Natural killer cell (primary cell): ENCODE results near the gene BTBD3. TPM values are rescaled to one million over a fixed set of nuclear protein-coding genes. Genes with fewer than 3 reads are reported as not detected.

Experiments
- ATAC-seq, 3 donors: fragments of 150-1000 bp in 2 of 3; fragments of 200-7000 bp in 1 of 3; cut with Tn5 transposase; 1 replicate in 1 of 3; 2 replicates in 2 of 3; pipeline ENCODE4 v1.10.0; 2021; ENCODE audit warnings: mild to moderate bottlenecking in 2 of 3, moderate library complexity in 2 of 3
- DNase-seq, 2 donors: peaks; one replicate each; pipeline versions ENCODE4 v3.0.0 to v3.0.0-alpha.2; 2013 to 2021; ENCODE audit warnings: mixed read lengths in 1 of 2
- H3K27ac ChIP-seq: one replicate; pipeline ENCODE4 v1.5.1; 2013; ENCODE audit warnings: mild to moderate bottlenecking, low read length
- H3K27me3 ChIP-seq: one replicate; pipeline ENCODE4 v1.6.1; 2013; ENCODE audit warnings: low read length; ENCODE audit not compliant: control insufficient read depth, insufficient read depth
- H3K36me3 ChIP-seq: one replicate; pipeline ENCODE4 v1.6.1; 2013; ENCODE audit warnings: low read length; ENCODE audit not compliant: control insufficient read depth, insufficient read depth
- H3K4me1 ChIP-seq: one replicate; pipeline ENCODE4 v1.6.1; 2013; ENCODE audit warnings: low read length; ENCODE audit not compliant: control insufficient read depth, insufficient read depth
- H3K4me3 ChIP-seq: one replicate; pipeline ENCODE4 v1.5.1; 2013; ENCODE audit warnings: low read length
- H3K9me3 ChIP-seq: one replicate; pipeline ENCODE4 v1.6.1; 2013; ENCODE audit warnings: low read length; ENCODE audit not compliant: control insufficient read depth, insufficient read depth
- H3K27ac Mint-ChIP-seq, 2 donors: one replicate each; pipeline ENCODE4 v1.8.0; 2022; ENCODE audit warnings: mild to moderate bottlenecking in 2 of 2, mixed read lengths in 2 of 2, moderate library complexity in 1 of 2
- H3K27me3 Mint-ChIP-seq, 2 donors: one replicate each; pipeline ENCODE4 v1.8.0; 2022; ENCODE audit warnings: low read depth in 2 of 2, mixed read lengths in 2 of 2
- H3K36me3 Mint-ChIP-seq: one replicate; pipeline ENCODE4 v1.8.0; 2022; ENCODE audit warnings: mixed read lengths
- H3K4me1 Mint-ChIP-seq, 2 donors: one replicate each; pipeline ENCODE4 v1.8.0; 2022; ENCODE audit warnings: mixed read lengths in 2 of 2
- H3K4me3 Mint-ChIP-seq: one replicate; pipeline ENCODE4 v1.8.0; 2022; ENCODE audit warnings: mild to moderate bottlenecking, moderate library complexity, mixed read lengths
- H3K9me3 Mint-ChIP-seq, 2 donors: one replicate each; pipeline ENCODE4 v1.8.0; 2022; ENCODE audit warnings: mixed read lengths in 2 of 2
- CTCF ChIP-seq: fragments of 200-600 bp; IDR thresholded peaks from one replicate; pipeline ENCODE4 v1.8.0; 2022; ENCODE audit warnings: antibody characterized with exemption
- WGBS: methylation state at CpG from one replicate; pipeline ENCODE4 v1.1.7; 2013; ENCODE audit warnings: missing lambda C conversion rate; ENCODE audit not compliant: insufficient coverage; 5-methylcytosine and 5-hydroxymethylcytosine counted together
- intact Hi-C: fragments of 100-400 bp; cut with micrococcal nuclease; formaldehyde crosslinking; loops from one replicate; pipeline ENCODE4 v1.14.2; 2022
- total RNA-seq, 4 donors: library from RNA; stranded (reverse); fragments of 120-200 nt in 1 of 4; gene quantifications; one replicate each; pipeline versions ENCODE4 v1.2.3 to v1.2.4, GENCODE V29; 2013 to 2022

Gene BTBD3
- total RNA-seq, 3 donors from 2014 or later (not counting 1 experiment from before 2014, with no cell fraction given) = 2.2 to 5.3 (median 3.8) TPM

GRCh38 chr20:11949711-11950110 is 32.0 kb downstream of the BTBD3 start:
- Histone ChIP-seq H3K27ac (no peak overlapping the region), H3K27me3 (no peaks in the 10 kb centered on the region), H3K4me1 (no peaks in the 10 kb centered on the region), H3K36me3 (no peaks in the 10 kb centered on the region), H3K4me3 (no peak overlapping the region), H3K9me3 (no peaks in the 10 kb centered on the region)
- H3K27me3 Mint-ChIP-seq = no peaks in the 10 kb centered on the region
- no peaks in the 10 kb centered on the region for H3K4me1 Mint-ChIP-seq
- H3K36me3 Mint-ChIP-seq = no peaks in the 10 kb centered on the region
- intact Hi-C loops = no loop called here
- 83% methylated on average over 2 of the region's 3 CpGs for WGBS
- peaks cover 0 to 6% of the 10 kb centered on the region in 2 donors for H3K9me3 Mint-ChIP-seq
- ATAC-seq = no peak
- no peak overlapping the region for H3K4me3 Mint-ChIP-seq
- DNase-seq = no peak
- H3K27ac Mint-ChIP-seq = no peak overlapping the region
- TF ChIP-seq CTCF = no peak

- Mint-ChIP-seq H3K27me3 (no peaks in the 10 kb centered on the region), H3K9me3 (peaks cover 0 to 11% of the 10 kb centered on the region in 2 donors), H3K27ac (no peak overlapping the region), H3K4me3 (no peak overlapping the region), H3K4me1 (no peaks in the 10 kb centered on the region), H3K36me3 (no peaks in the 10 kb centered on the region)
- Histone ChIP-seq H3K36me3 (no peaks in the 10 kb centered on the region), H3K9me3 (no peaks in the 10 kb centered on the region), H3K27me3 (no peaks in the 10 kb centered on the region), H3K4me3 (no peak overlapping the region), H3K4me1 (no peaks in the 10 kb centered on the region), H3K27ac (no peak overlapping the region)
- no peak for TF ChIP-seq CTCF
- no peak for DNase-seq
- intact Hi-C loops = no loop called here
- WGBS = 69% methylated on average over 2 of the region's 3 CpGs
- ATAC-seq = no peak
Measured at GRCh38 chr20:11951696-11952095, 34.0 kb downstream of the BTBD3 start.

- no peak overlapping the region for H3K27ac ChIP-seq
- H3K9me3 ChIP-seq = no peaks in the 10 kb centered on the region
- Mint-ChIP-seq H3K4me1 (no peaks in the 10 kb centered on the region), H3K27me3 (no peaks in the 10 kb centered on the region), H3K4me3 (no peak overlapping the region), H3K9me3 (peaks cover 0 to 11% of the 10 kb centered on the region in 2 donors), H3K36me3 (no peaks in the 10 kb centered on the region), H3K27ac (no peak overlapping the region)
- intact Hi-C loops = no loop called here
- no peaks in the 10 kb centered on the region for H3K27me3 ChIP-seq
- 90% methylated on average over 4 of the region's 4 CpGs for WGBS
- ATAC-seq = no peak
- H3K4me3 ChIP-seq = no peak overlapping the region
- DNase-seq = no peak
- H3K4me1 ChIP-seq = no peaks in the 10 kb centered on the region
- no peaks in the 10 kb centered on the region for H3K36me3 ChIP-seq
- no peak for TF ChIP-seq CTCF
Measured at GRCh38 chr20:11952639-11953038, 34.9 kb downstream of the BTBD3 start.

- Histone ChIP-seq H3K9me3 (no peaks in the 10 kb centered on the region), H3K4me1 (no peaks in the 10 kb centered on the region), H3K27ac (no peak overlapping the region), H3K27me3 (no peaks in the 10 kb centered on the region), H3K4me3 (no peak overlapping the region), H3K36me3 (no peaks in the 10 kb centered on the region)
- TF ChIP-seq CTCF = no peak
- Mint-ChIP-seq H3K36me3 (no peaks in the 10 kb centered on the region), H3K9me3 (peaks cover 3 to 11% of the 10 kb centered on the region in 2 donors), H3K4me3 (no peak overlapping the region), H3K27ac (no peak overlapping the region), H3K27me3 (no peaks in the 10 kb centered on the region), H3K4me1 (peaks cover 0 to 4% of the 10 kb centered on the region in 2 donors)
- ATAC-seq = no peak
- intact Hi-C loops = no loop called here
- no peak for DNase-seq
Measured at GRCh38 chr20:11957911-11958310, 40.2 kb downstream of the BTBD3 start.
